HepG2 (cell line): Measurements from ENCODE around the gene CCT3. TPM values are rescaled to one million over a fixed set of nuclear protein-coding genes. Genes with fewer than 3 reads are reported as not detected.

Experiments used
- HIC2 ChIP-seq: sonication (generic); formaldehyde crosslinking; IDR thresholded peaks from 2 replicates; pipeline ENCODE4 v1.9.0; 2022; ENCODE audit warnings: low read depth, missing genetic modification reagents
- ZBTB40 ChIP-seq, 2 experiments: fragments of 450-650 bp in 1 of 2; sonication (generic) in 1 of 2; formaldehyde crosslinking in 1 of 2; IDR thresholded peaks; 2 replicates each; pipeline versions ENCODE4 v1.6.1 to v1.8.0; 2016 to 2022; ENCODE audit warnings: antibody characterized with exemption in 1 of 2, mild to moderate bottlenecking in 1 of 2, missing genetic modification reagents in 1 of 2
- polyA plus RNA-seq, 8 experiments: library from polyadenylated mRNA; depleted of rRNA in 3 of 8; stranded (reverse) in 7 of 8; unstranded in 1 of 8; fragments of >200 nt; fragmentation: Illumina TruSeq in 4 of 8; extraction: Trizol in 4 of 8; gene quantifications; 2 replicates each; pipeline versions ENCODE4 v1.2.1 to v1.2.3, GENCODE V29; 2011 to 2016; ENCODE audit warnings: low read depth in 4 of 8, missing spikeins in 1 of 8, mixed read lengths in 1 of 8; ENCODE audit not compliant: insufficient read depth in 1 of 8
- total RNA-seq, 5 experiments: library from RNA; depleted of rRNA; stranded (reverse); fragments of >200 nt; fragmentation: Illumina TruSeq; extraction: Trizol; gene quantifications; 2 replicates each; pipeline ENCODE4 v1.2.3, GENCODE V29; 2016; ENCODE audit warnings: low read depth in 1 of 5

CCT3 gene
- total and polyA plus RNA-seq, 2 of the 13 experiments (the other 11 are each of a cell fraction or from before 2014, with no cell fraction given) = 319 to 615 TPM

GRCh38 chr1:156356875-156357534 is 18.9 kb upstream of the CCT3 start (continued):
- no peak for TF ChIP-seq ZBTB40 (IDR thresholded peaks at IDR 0.05)
- no peak for TF ChIP-seq ZBTB40 (CRISPR knock-in tag; IDR thresholded peaks at IDR 0.05)
- 0 out of 2 replicates have a peak, but pooled peaks have one; percentile 33 for TF ChIP-seq HIC2 (CRISPR knock-in tag)
- TF ChIP-seq, all 625 proteins: peak for 150
